ENCODE measurements around the gene PIK3C2A. TPM values are rescaled to one million over a fixed set of nuclear protein-coding genes. Genes with fewer than 3 reads are reported as not detected.
"Not testable (repeated sequence)": the region's sequence is repeated elsewhere in the genome, so short reads cannot be mapped to it uniquely, and the experiment has no call there.

Gene PIK3C2A
- total RNA-seq, 1 donor from 2014 or later: 56.6 TPM

DNA sequence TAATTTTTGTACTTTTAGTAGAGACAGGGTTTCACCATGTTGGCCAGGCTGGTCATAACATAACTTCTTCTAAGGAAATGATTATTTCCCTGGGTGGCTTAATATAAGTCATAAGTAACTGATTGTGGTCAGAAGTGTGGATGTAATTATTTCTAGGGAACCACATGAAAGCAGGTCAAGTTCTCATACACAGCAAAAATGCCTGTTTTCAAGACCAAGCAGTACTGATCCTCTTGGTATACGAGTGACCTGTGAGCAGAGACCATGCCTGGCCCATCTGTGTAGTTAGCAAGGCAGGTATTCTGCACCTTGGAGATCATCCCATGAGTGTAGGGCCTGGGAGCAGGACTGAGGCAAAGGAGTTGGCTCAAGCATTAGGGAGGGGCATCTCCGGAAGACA lies 36.3 kb upstream of the PIK3C2A start:
- Histone ChIP-seq H3K4me1 (no peaks in the 10 kb centered on the region), H3K4me3 (no peak overlapping the region), H3K9me3 (no peaks in the 10 kb centered on the region), H3K27me3 (no peaks in the 10 kb centered on the region), H3K36me3 (no peaks in the 10 kb centered on the region), H3K27ac (no peak overlapping the region)
- DNase-seq (ENCODE audit: low spot score in 2 of 2): no peak
- intact Hi-C loops (cut with DNase I): no loop called here
- TF ChIP-seq, protein P1, sequence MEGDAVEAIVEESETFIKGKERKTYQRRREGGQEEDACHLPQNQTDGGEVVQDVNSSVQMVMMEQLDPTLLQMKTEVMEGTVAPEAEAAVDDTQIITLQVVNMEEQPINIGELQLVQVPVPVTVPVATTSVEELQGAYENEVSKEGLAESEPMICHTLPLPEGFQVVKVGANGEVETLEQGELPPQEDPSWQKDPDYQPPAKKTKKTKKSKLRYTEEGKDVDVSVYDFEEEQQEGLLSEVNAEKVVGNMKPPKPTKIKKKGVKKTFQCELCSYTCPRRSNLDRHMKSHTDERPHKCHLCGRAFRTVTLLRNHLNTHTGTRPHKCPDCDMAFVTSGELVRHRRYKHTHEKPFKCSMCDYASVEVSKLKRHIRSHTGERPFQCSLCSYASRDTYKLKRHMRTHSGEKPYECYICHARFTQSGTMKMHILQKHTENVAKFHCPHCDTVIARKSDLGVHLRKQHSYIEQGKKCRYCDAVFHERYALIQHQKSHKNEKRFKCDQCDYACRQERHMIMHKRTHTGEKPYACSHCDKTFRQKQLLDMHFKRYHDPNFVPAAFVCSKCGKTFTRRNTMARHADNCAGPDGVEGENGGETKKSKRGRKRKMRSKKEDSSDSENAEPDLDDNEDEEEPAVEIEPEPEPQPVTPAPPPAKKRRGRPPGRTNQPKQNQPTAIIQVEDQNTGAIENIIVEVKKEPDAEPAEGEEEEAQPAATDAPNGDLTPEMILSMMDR (IDR thresholded peaks at IDR 0.05): no peak

DNA sequence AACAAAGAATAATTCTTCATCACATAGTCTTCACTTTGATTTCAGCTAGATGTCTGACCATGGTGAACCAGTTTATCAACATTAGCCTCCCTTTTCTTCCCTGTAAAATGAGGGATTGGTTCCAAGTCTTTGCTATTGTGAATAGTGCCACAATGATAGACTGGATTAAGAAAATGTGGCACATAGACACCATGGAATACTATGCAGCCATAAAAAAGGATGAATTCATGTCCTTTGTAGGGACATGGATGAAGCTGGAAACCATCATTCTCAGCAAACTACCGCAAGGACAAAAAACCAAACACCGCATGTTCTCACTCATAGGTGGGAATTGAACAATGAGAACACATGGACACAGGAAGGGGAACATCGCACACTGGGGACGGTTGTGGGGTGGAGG lies 35.2 kb upstream of the PIK3C2A start:
- H3K27me3 ChIP-seq; H3K4me3 ChIP-seq; H3K36me3 ChIP-seq; H3K4me1 ChIP-seq; H3K9me3 ChIP-seq; DNase-seq (ENCODE audit: low spot score in 2 of 2); intact Hi-C loops (cut with DNase I); H3K27ac ChIP-seq: not testable (repeated sequence)

DNA sequence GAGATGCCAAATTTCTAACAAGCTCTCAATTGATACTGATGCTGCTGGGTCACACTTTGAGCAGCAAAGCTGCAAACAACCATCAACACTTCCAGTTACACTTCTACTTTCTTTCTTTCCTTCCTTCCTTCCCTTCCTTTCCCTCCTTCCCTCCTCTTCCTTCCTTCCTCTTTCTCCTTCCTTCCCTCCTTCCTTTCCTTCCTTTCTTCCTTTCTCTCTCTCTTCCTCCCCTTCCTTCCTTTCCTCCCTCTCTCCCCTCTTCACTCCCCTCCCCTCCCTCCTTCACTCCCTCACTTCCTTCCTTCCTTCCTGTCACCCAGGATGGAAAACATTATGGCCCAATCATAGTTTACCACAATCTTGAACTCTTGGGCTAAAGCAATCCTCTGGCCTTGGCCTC lies 33.0 kb upstream of the PIK3C2A start:
- no peaks in the 10 kb centered on the region for H3K36me3 ChIP-seq
- H3K27ac ChIP-seq: no peak overlapping the region
- DNase-seq (ENCODE audit: low spot score in 2 of 2): no peak
- TF ChIP-seq, protein P1 (IDR thresholded peaks at IDR 0.05): no peak
- H3K4me3 ChIP-seq: no peak overlapping the region
- no peaks in the 10 kb centered on the region for H3K4me1 ChIP-seq
- no peaks in the 10 kb centered on the region for H3K27me3 ChIP-seq
- intact Hi-C loops (cut with DNase I): no loop called here
- no peaks in the 10 kb centered on the region for H3K9me3 ChIP-seq

DNA sequence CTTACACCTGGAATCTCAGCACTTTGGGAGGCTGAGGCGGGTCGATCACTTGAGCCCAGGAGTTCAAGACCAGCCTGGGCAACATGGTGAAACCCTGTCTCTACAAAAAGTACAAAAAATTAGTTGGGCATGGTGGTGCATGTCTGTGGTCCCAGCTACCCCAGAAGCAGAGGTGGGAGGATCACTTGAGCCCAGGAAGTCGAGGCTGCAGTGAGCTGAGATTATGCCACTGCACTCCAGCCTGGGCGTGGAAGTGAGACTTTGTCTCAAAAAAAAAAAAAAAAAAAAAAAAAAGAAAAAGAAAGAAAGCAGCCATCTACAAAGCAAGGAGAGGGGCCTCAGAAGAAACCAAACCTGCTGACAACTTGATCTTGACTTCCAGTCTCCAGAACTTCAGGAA lies 32.1 kb upstream of the PIK3C2A start:
- H3K27me3 ChIP-seq; H3K27ac ChIP-seq; H3K4me1 ChIP-seq; intact Hi-C loops (cut with DNase I); H3K36me3 ChIP-seq; DNase-seq (ENCODE audit: low spot score in 2 of 2); H3K9me3 ChIP-seq; H3K4me3 ChIP-seq: not testable (repeated sequence)

DNA sequence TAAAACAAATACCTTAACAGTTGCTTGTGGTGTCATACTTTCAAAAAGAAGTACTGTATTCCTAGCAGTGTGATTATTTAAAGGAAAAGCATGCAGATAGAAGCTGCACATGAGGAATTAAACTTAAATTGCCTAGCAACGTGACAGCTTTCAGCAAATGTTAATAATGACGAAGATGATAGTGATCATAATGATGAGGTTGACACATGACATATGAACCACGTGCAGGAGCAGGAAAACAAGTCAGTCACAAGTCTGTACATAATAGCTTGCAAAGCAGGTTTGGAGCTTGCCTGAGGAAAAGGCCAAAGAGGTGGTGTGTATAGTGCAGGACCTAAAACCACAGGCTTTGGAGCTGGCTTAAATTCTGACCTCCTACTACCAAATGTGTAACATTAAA lies 30.6 kb upstream of the PIK3C2A start:
- TF ChIP-seq, protein P1 (IDR thresholded peaks at IDR 0.05): no peak
- Histone ChIP-seq H3K4me1 (no peaks in the 10 kb centered on the region), H3K36me3 (no peaks in the 10 kb centered on the region), H3K27me3 (no peaks in the 10 kb centered on the region), H3K4me3 (no peak overlapping the region), H3K9me3 (no peaks in the 10 kb centered on the region), H3K27ac (no peak overlapping the region)
- DNase-seq (ENCODE audit: low spot score in 2 of 2): no peak
- intact Hi-C loops (cut with DNase I): no loop called here

DNA sequence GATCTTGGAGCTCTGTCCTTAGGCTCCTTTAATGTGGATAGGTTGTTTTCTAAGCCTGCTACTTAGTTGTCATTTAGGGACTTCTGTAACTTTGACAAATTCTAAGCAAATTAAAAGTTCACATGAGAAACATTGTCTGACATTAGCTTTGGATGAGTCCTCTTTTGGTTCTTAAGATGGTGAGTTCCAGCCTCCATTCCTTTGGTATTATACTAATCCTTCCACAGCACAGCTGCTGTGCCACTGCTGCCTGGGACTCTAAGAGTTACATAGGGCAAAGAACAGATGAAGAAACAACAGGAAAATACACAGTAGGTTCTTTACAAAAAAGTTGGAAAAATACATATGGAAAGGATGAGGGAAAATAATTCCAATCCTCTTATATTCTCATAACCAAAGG lies 25.3 kb upstream of the PIK3C2A start:
- no peak overlapping the region for H3K27ac ChIP-seq
- no peaks in the 10 kb centered on the region for H3K9me3 ChIP-seq

More for the DNA sequence above, 25.3 kb upstream of the PIK3C2A start:
- intact Hi-C loops (cut with DNase I): no loop called here
- no peaks in the 10 kb centered on the region for H3K27me3 ChIP-seq
- no peak for DNase-seq (ENCODE audit: low spot score in 2 of 2)
- H3K4me1 ChIP-seq: no peaks in the 10 kb centered on the region
- H3K4me3 ChIP-seq: no peak overlapping the region
- TF ChIP-seq, protein P1 (IDR thresholded peaks at IDR 0.05): no peak
- H3K36me3 ChIP-seq: no peaks in the 10 kb centered on the region
